Forelimb muscle (tissue), 1 donor: Measurements from ENCODE around the gene FAM90A26. TPM values are rescaled to one million over a fixed set of nuclear protein-coding genes. Genes with fewer than 3 reads are reported as not detected.
"Not testable (repeated sequence)": the region's sequence is repeated elsewhere in the genome, so short reads cannot be mapped to it uniquely, and the experiment has no call there.

Source experiments
- DNase-seq: peaks from one replicate; pipeline ENCODE4 v3.0.0-alpha.2; 2013; ENCODE audit warnings: low read depth
- polyA plus RNA-seq: library from polyadenylated mRNA; unstranded; fragments of 120-200 nt; gene quantifications from one replicate; pipeline ENCODE4 v1.2.1, GENCODE V29; 2013; ENCODE audit not compliant: insufficient read length

FAM90A26 gene
- polyA plus RNA-seq, 1 donor, result 0.06 TPM

DNA sequence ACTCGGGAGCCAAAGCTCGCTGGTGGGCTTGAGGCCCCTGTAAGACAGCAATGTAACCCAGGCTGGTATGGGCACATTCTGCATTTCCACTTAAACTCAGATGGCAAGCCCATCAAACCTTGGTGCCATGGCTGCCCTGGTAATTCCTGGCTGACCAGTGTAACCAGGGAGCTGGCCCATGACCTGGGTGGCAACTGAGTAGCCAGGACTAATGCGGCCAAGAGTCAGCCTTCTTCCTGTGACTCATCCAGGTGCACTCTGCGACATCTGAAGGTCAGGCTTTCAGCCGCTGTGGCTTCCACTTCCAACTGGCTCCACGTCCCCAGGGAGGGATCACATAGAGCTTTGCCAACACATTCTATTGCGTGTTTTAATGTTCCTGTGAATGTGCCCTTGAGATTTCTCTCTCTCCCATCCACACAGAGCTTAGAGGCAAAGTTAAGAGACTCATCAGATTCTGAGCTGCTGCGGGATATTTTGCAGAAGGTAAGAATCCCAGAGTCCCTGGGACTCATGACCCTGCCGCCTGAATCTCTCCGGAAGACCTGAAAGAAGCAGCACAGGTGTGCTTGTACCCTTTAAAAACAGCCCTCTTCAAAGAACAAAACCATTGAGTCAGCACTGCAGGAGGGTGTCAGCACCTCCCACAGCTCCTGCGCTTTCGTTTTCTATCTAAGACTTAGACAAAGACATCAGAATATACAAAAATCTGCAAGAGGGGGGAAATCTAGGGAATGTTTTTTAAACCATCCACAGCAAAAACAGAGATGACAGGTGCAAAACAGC lies 14.9 kb upstream of the FAM90A26 start:
- not testable (repeated sequence) for DNase-seq

DNA sequence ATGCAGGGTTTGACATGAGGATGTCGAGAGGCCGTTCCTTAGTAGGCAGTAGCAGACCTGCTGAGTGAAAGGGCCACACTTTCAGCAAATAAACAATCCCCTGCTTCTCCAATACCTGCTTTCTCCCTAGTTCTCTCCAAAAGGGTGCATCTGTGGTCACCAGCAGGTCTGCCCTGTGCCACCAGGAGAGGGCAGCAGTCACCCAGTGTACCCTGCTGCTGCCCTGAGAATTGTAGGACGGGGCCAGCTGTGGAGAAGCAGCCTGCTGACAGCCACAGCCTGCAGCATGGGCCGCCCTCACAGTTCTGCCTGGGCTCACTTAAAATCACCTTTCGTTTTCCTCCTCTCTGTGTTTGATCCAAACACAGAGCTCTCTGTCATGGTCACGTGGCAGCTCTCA lies 11.8 kb upstream of the FAM90A26 start:
- DNase-seq, result not testable (repeated sequence)

DNA sequence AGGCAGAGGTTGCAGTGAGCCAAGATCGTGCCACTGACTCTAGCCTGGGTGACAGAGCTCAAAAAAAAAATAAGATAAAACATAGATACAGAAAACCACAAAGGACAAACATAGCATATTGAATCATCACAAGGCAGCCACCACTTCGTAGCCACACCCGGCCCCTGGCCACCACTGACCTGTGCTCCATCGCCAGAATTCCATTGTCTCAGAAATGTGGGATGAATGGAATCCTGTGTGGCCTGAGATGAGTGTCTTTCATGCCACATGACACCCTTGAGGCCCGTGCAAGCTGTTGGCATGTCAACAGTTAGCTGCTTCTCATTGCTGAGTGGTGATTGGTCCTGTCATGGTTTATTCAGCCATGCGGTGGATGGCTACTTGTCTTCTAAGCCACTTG lies 10.2 kb upstream of the FAM90A26 start:
- DNase-seq, result not testable (repeated sequence)

GRCh38 chr4:9165990-9166389 lies 4.2 kb upstream of the FAM90A26 start:
- not testable (repeated sequence) for DNase-seq

- not testable (repeated sequence) for DNase-seq
Measured at GRCh38 chr4:9210357-9210756, 40.1 kb downstream of the FAM90A26 start, which contains the start of gene USP17L10. TSS of gene USP17L10 (plus strand) at chr4:9210657. CDS start at chr4:9210657, 0 bp downstream.

- DNase-seq, result not testable (repeated sequence)
Measured at GRCh38 chr4:9214701-9215100, 44.5 kb downstream of the FAM90A26 start.

DNA sequence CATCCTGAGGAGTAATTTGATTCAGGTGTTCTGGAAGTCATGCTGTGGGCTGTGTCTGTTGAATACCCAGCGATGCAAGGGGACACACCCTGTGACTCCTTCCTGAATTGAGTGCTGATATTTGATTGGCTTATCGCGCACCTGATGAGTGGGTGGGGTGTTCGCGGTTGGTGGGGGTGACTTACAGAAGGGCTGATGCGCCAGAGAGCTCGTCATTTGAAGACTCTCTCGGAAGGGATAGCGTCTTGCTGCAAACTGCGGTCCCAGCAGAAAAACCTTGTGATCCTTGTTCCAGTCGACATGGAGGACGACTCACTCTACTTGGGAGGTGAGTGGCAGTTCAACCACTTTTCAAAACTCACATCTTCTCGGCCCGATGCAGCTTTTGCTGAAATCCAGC lies 44.9 kb downstream of the FAM90A26 start, which contains the start of gene USP17L11:
Gene USP17L11 (plus strand): TSS at position 301 of the 400 bp plus-strand sequence. CDS start 0 bp downstream, at position 301.
- not testable (repeated sequence) for DNase-seq

DNA sequence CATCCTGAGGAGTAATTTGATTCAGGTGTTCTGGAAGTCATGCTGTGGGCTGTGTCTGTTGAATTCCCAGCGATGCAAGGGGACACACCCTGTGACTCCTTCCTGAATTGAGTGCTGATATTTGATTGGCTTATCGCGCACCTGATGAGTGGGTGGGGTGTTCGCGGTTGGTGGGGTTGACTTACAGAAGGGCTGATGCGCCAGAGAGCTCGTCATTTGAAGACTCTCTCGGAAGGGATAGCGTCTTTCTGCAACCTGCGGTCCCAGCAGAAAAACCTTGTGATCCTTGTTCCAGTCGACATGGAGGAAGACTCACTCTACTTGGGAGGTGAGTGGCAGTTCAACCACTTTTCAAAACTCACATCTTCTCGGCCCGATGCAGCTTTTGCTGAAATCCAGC lies 49.6 kb downstream of the FAM90A26 start, which contains the start of gene USP17L12:
Gene USP17L12 (plus strand): TSS at position 301 of the 400 bp plus-strand sequence. CDS start 0 bp downstream, at position 301.
- not testable (repeated sequence) for DNase-seq

DNA sequence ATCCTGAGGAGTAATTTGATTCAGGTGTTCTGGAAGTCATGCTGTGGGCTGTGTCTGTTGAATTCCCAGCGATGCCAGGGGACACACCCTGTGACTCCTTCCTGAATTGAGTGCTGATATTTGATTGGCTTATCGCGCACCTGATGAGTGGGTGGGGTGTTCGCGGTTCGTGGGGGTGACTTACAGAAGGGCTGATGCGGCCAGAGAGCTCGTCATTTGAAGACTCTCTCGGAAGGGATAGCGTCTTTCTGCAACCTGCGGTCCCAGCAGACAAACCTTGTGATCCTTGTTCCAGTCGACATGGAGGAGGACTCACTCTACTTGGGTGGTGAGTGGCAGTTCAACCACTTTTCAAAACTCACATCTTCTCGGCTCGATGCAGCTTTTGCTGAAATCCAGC lies 54.4 kb downstream of the FAM90A26 start, which contains the start of gene USP17L13:
Gene USP17L13 (plus strand): TSS at position 301 of the 400 bp plus-strand sequence. CDS start 0 bp downstream, at position 301.
- DNase-seq, result not testable (repeated sequence)

Other genes starting within 250 kb of the FAM90A26 start
- gene USP17L10, start 40.2 kb downstream of the FAM90A26 start, polyA plus RNA-seq, result not detected
- not detected for gene USP17L11, start 45.0 kb downstream of the FAM90A26 start, polyA plus RNA-seq
- not detected for gene USP17L12, start 49.7 kb downstream of the FAM90A26 start, polyA plus RNA-seq
- gene USP17L13, start 54.5 kb downstream of the FAM90A26 start, polyA plus RNA-seq, result not detected
- not detected for gene USP17L15, start 64.0 kb downstream of the FAM90A26 start, polyA plus RNA-seq
- gene USP17L17, start 73.5 kb downstream of the FAM90A26 start, polyA plus RNA-seq, result not detected
- gene USP17L18, start 78.2 kb downstream of the FAM90A26 start, polyA plus RNA-seq, result not detected
- not detected for gene USP17L19, start 83.0 kb downstream of the FAM90A26 start, polyA plus RNA-seq
- gene USP17L20, start 87.7 kb downstream of the FAM90A26 start, polyA plus RNA-seq, result not detected
- not detected for gene USP17L21, start 92.5 kb downstream of the FAM90A26 start, polyA plus RNA-seq
- not detected for gene USP17L22, start 97.2 kb downstream of the FAM90A26 start, polyA plus RNA-seq
- gene USP17L24, start 154.8 kb downstream of the FAM90A26 start, polyA plus RNA-seq, result not detected
- gene USP17L25, start 159.5 kb downstream of the FAM90A26 start, polyA plus RNA-seq, result not detected
- not detected for gene USP17L26, start 164.2 kb downstream of the FAM90A26 start, polyA plus RNA-seq
- gene USP17L5, start 169.0 kb downstream of the FAM90A26 start, polyA plus RNA-seq, result not detected
- not detected for gene USP17L27, start 173.7 kb downstream of the FAM90A26 start, polyA plus RNA-seq
- not detected for gene USP17L28, start 178.5 kb downstream of the FAM90A26 start, polyA plus RNA-seq
- gene USP17L29, start 183.2 kb downstream of the FAM90A26 start, polyA plus RNA-seq, result not detected
- not detected for gene USP17L30, start 192.7 kb downstream of the FAM90A26 start, polyA plus RNA-seq